Neuron (in vitro differentiated cells): Measurements from ENCODE around the gene TCF25.
A peak's percentile ranks its signal among the peaks of the same experiment; 100 is the strongest.
"Not testable (repeated sequence)": the region's sequence is repeated elsewhere in the genome, so short reads cannot be mapped to it uniquely, and the experiment has no call there.

Source experiments
- H2AFZ ChIP-seq: one replicate; pipeline ENCODE4 v1.6.1; 2013; ENCODE audit warnings: low read depth, mild to moderate bottlenecking, inconsistent platforms, low read length, moderate library complexity
- H3K27me3 ChIP-seq: one replicate; pipeline ENCODE4 v1.6.1; 2013; ENCODE audit warnings: low read length; ENCODE audit not compliant: insufficient read depth
- H3K36me3 ChIP-seq: one replicate; pipeline ENCODE4 v1.6.1; 2013; ENCODE audit warnings: low read length; ENCODE audit not compliant: insufficient read depth
- H3K4me1 ChIP-seq: one replicate; pipeline ENCODE4 v1.6.1; 2013; ENCODE audit warnings: low read length; ENCODE audit not compliant: insufficient read depth
- H3K4me3 ChIP-seq: 2 replicates; pipeline ENCODE4 v1.5.1; 2013; ENCODE audit warnings: mild to moderate bottlenecking, low read length, moderate library complexity
- H3K9me3 ChIP-seq: one replicate; pipeline ENCODE4 v1.6.1; 2013; ENCODE audit warnings: low read length

Gene TCF25

DNA sequence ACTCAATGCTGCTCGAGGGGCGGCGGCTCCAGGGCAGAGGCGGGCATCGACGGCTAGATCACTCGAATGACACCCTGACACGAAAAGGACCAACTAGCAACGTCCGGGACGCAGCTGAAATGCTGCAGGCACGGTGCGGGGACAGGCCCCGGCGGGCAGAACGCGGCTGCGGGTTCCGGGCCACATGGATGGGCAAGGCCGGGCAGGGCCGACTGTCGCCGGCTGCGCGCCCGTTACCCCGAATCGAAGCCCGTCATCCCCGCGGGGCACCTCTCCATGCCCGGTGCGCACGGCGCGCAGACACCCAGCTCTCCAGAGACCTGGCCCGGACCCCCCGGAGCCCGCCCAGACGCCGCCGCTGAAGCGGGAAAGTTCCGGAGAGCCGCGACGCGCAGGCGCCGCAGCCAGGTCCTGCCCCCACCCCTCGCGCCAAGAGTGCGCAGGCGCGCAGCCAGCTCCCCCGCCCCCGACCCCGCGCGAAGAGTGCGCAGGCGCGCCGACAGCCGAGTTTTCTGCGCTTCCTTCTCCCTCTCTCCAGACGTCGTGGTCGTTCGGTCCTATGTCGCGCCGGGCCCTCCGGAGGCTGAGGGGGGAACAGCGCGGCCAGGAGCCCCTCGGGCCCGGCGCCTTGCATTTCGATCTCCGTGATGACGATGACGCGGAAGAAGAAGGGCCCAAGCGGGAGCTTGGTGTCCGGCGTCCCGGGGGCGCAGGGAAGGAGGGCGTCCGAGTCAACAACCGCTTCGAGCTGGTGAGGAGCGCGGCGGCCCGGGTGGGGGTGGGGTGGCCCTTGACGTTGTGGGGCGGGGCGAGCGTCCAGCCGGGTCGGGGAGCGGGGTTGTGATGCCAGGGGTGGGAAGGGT lies at the start of gene TCF25:
Gene TCF25, plus strand, starts transcription at position 484 of the 863 bp plus-strand sequence. Its CDS starts 76 bp downstream, at position 560.
- Histone ChIP-seq H3K36me3 (peaks cover 25% of the 10 kb centered on the region), H2AFZ (peak within 1 kb of the TSS; percentile 48), H3K4me1 (peaks cover 8% of the 10 kb centered on the region), H3K9me3 (peaks cover 2% of the 10 kb centered on the region), H3K27me3 (no peaks in the 10 kb centered on the region), H3K4me3 (peak within 1 kb of the TSS; percentile 66)

- H3K27me3 ChIP-seq, H3K4me3 ChIP-seq, H3K36me3 ChIP-seq, H3K9me3 ChIP-seq, H2AFZ ChIP-seq: not testable (repeated sequence)
- peaks cover 14% of the 10 kb centered on the region for H3K4me1 ChIP-seq
Observed at GRCh38 chr16:89823824-89824148, 49.6 kb upstream of the TCF25 start.

- Histone ChIP-seq H3K27me3 (no peaks in the 10 kb centered on the region), H3K4me3 (no peak overlapping the region), H2AFZ (no peak overlapping the region), H3K36me3 (peaks cover under 1% of the 10 kb centered on the region), H3K4me1 (peaks cover 26% of the 10 kb centered on the region), H3K9me3 (no peaks in the 10 kb centered on the region)
Observed at GRCh38 chr16:89826531-89827382, 46.6 kb upstream of the TCF25 start.

DNA sequence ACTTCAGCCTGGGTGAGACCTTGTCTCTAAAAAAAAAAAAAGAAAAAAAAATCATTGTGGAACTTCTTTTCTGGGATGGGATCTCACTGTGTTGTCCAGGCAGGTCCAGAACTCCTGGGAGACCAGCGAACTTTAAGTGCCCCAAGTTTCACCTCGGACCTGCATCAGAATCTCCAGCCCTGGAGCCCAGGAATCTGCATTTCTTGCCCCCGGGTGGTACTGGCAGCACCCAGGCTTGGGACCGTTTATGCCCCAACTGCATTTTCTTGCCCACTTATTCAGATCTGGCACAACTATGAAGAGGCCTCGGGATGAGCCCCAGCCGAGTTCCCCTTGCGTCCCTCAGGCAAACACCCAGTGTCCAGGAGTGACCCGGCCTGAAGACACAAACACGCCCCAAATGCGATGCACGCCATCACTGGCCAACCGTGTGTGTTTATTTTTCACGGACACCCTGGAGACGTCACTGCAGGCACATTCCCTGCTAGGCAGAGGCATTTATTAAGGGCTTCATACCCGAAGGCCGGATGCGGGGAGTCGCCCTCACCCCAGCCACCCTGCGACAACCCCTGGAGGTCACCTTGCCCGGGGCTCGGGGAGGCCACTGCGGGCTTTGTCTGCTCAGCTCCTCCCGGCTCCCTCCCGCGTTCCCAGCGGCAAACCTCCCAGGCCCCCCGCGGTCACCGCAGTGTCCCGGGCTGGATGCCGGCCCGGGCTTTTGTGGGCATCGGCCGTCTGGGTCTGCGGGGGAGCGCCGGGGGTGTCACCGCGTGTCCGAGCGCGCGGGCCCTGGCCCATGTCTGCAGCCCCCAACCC lies 45.8 kb upstream of the TCF25 start:
- H3K36me3 ChIP-seq, result peaks cover 7% of the 10 kb centered on the region
- no peaks in the 10 kb centered on the region for H3K27me3 ChIP-seq
- peak overlapping the region; percentile 49 for H3K4me3 ChIP-seq
- peak overlapping the region; percentile 64 for H2AFZ ChIP-seq
- no peaks in the 10 kb centered on the region for H3K9me3 ChIP-seq
- peaks cover 20% of the 10 kb centered on the region for H3K4me1 ChIP-seq

DNA sequence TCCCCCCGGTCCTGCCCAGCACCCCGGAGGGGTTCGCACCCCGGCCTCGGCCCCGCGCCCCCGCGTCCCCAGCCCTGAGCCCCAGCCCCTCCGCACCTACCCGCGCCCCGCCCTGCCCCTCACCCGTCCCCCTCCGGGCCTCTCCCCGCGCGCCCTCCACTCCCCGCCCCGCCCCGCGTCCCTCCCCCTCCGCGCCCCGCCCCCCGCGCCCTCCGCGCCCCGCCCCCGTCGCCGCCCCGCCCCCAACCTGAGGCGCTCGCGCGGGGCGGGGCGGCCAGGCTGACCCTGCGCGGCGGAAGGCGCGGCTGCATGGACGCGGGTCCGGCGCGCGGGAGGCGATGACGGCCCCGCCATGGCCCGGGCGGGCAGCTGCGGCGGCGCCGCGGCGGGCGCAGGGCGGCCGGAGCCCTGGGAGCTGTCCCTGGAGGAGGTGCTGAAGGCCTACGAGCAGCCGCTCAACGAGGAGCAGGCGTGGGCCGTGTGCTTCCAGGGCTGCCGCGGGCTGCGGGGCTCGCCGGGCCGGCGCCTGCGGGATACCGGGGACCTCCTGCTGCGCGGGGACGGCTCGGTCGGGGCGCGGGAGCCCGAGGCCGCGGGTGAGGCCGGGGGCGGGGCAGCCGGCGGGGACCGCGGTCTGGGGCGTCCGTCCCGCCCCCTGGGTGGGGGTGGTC lies 45.1 kb upstream of the TCF25 start, which contains the start of gene SPIRE2:
Gene SPIRE2, plus strand, starts transcription at position 277 of the 671 bp plus-strand sequence. Its CDS starts 76 bp downstream, at position 353.
- H3K36me3 ChIP-seq, result peaks cover 7% of the 10 kb centered on the region
- H3K4me3 ChIP-seq, result peak within 1 kb of the TSS; percentile 61
- no peaks in the 10 kb centered on the region for H3K27me3 ChIP-seq
- H3K4me1 ChIP-seq, result peaks cover 15% of the 10 kb centered on the region
- peak within 1 kb of the TSS; percentile 64 for H2AFZ ChIP-seq
- H3K9me3 ChIP-seq, result no peaks in the 10 kb centered on the region

DNA sequence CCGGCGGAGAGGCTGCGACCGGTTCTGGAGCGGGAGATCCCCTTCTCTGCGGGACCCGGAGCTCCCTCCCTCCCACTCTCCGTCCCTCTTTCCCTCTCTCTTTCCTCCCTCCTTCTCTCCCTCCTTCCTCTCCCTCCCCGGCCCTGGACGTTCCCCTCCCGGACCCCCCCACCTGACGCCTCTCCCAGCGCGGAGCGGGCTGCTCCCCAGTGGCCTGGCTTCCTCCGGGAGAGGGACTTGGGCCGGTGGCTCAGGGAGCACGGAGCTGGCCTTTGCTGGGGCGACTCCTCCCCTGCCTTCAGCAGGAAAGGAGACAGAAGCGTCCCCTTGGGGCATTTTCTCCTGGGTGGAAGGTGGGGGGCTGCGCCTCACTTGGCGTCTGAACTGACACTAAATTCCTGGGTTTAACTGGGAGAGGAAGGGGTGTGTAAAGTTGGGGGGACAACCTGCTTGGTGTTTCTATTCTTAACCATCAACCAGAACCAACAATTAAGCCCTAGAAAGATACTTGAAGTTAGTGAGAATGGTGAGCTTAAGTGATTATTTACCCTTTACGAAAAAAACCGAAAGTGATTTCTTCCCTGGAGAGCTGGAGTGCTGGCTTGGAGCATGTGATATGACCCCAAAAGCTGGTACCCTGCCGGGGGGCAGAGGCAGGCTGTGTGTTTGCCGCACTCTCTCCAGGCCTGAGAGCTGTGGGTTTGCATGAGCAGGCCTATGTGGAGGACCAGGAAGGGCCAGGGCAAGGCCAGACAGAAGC lies 44.3 kb upstream of the TCF25 start:
- peak overlapping the region; percentile 61 for H3K4me3 ChIP-seq
- no peaks in the 10 kb centered on the region for H3K27me3 ChIP-seq
- peaks cover 12% of the 10 kb centered on the region for H3K36me3 ChIP-seq
- peak overlapping the region; percentile 35 for H2AFZ ChIP-seq
- H3K4me1 ChIP-seq, result peaks cover 15% of the 10 kb centered on the region
- peaks cover 6% of the 10 kb centered on the region for H3K9me3 ChIP-seq

GRCh38 chr16:89829630-89830437 lies 43.6 kb upstream of the TCF25 start:
- peak overlapping the region; percentile 61 for H3K4me3 ChIP-seq
- peaks cover 6% of the 10 kb centered on the region for H3K9me3 ChIP-seq
- H3K4me1 ChIP-seq, result peaks cover 15% of the 10 kb centered on the region
- no peak overlapping the region for H2AFZ ChIP-seq
- peaks cover 12% of the 10 kb centered on the region for H3K36me3 ChIP-seq
- H3K27me3 ChIP-seq, result no peaks in the 10 kb centered on the region

- no peak overlapping the region for H3K4me3 ChIP-seq
- peaks cover 12% of the 10 kb centered on the region for H3K36me3 ChIP-seq
- H3K9me3 ChIP-seq, result peaks cover 10% of the 10 kb centered on the region
- H3K4me1 ChIP-seq, result peaks cover 15% of the 10 kb centered on the region
- no peaks in the 10 kb centered on the region for H3K27me3 ChIP-seq
- no peak overlapping the region for H2AFZ ChIP-seq
Observed at GRCh38 chr16:89831810-89832328, 41.5 kb upstream of the TCF25 start.

GRCh38 chr16:89833664-89834363 lies 39.6 kb upstream of the TCF25 start:
- H2AFZ ChIP-seq, result not testable (repeated sequence)

DNA sequence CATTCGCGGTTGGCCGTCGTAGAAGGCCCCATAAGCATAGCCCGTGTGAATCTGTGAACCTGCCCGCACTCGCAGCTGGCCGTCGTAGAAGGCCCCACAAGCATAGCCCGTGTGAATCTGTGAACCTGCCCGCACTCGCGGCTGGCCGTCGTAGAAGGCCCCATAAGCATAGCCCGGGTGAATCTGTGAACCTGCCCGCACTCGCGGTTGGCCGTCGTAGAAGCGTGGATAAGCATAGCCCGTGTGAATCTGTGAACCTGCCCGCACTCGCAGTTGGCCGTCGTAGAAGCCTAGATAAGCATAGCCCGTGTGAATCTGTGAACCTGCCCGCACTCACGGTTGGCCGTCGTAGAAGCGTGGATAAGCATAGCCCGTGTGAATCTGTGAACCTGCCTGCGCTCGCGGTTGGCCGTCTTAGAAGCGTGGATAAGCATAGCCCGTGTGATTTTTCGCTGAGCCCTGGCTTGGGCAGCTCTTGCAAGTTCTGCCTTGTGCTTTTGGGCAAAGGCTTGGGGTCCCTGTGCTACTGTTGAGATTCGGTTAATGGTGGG lies 38.5 kb upstream of the TCF25 start:
- not testable (repeated sequence) for H3K27me3 ChIP-seq, H2AFZ ChIP-seq, H3K9me3 ChIP-seq, H3K4me1 ChIP-seq, H3K4me3 ChIP-seq
- H3K36me3 ChIP-seq, result peaks cover 12% of the 10 kb centered on the region

More at GRCh38 chr16:89833664-89834363, 39.6 kb upstream of the TCF25 start:
- H3K9me3 ChIP-seq, H3K4me3 ChIP-seq, H3K27me3 ChIP-seq: not testable (repeated sequence)
- peaks cover 12% of the 10 kb centered on the region for H3K4me1 ChIP-seq
- H3K36me3 ChIP-seq, result peaks cover 12% of the 10 kb centered on the region
